IMR-90 (cell line): Measurements from ENCODE around the gene SNRNP40. TPM values are rescaled to one million over a fixed set of nuclear protein-coding genes. Genes with fewer than 3 reads are reported as not detected.

Source experiments
- ATAC-seq: fragments of 200-7000 bp; cut with Tn5 transposase; 2 replicates; pipeline ENCODE4 v1.9.1; 2020; ENCODE audit warnings: low read depth, mild to moderate bottlenecking, moderate library complexity
- BruUV-seq: library from RNA; stranded (reverse); fragments of 400-500 nt; replicated peaks from 2 replicates; lab custom pipeline; 2021; lab: Mats Ljungman, UMichigan
- CTCF ChIA-PET: fragments of 300-600 bp; formaldehyde crosslinking; extraction: SDS; loops from one replicate; lab custom pipeline; 2021; ENCODE audit warnings: antibody characterized with exemption; lab: Yijun Ruan, JAX
- POLR2A ChIA-PET: fragments of 300-600 bp; sonication (Branson Sonifier 250); formaldehyde crosslinking; loops from one replicate; lab custom pipeline; 2022; ENCODE audit warnings: antibody characterized with exemption; ENCODE audit not compliant: unreplicated experiment; lab: Charles Lee
- DNase-seq: peaks from one replicate; pipeline ENCODE4 v3.0.0; 2013
- H2AFZ ChIP-seq: replicated peaks from 2 replicates; pipeline ENCODE3; 2013; ENCODE audit warnings: low read length, mild to moderate bottlenecking; ENCODE audit not compliant: poor library complexity
- H2AK5ac ChIP-seq: 2 replicates; pipeline ENCODE4 v1.6.1; 2013; ENCODE audit warnings: low read depth, low read length, inconsistent platforms
- H2AK9ac ChIP-seq: replicated peaks from 2 replicates; pipeline ENCODE3; 2013; ENCODE audit warnings: mild to moderate bottlenecking, low read depth, low read length, moderate library complexity; ENCODE audit not compliant: poor library complexity
- H2BK120ac ChIP-seq: 2 replicates; pipeline ENCODE4 v1.6.1; 2013; ENCODE audit warnings: low read depth, low read length, inconsistent platforms
- H2BK15ac ChIP-seq: 3 replicates; pipeline ENCODE4 v1.6.1; 2013; ENCODE audit warnings: low read depth, low read length, inconsistent platforms
- H2BK20ac ChIP-seq: 2 replicates; pipeline ENCODE4 v1.6.1; 2013; ENCODE audit warnings: low read depth, mild to moderate bottlenecking, inconsistent platforms, low read length, moderate library complexity
- H2BK5ac ChIP-seq: 2 replicates; pipeline ENCODE4 v1.6.1; 2013; ENCODE audit warnings: mild to moderate bottlenecking, low read depth, low read length, inconsistent platforms; ENCODE audit not compliant: poor library complexity, severe bottlenecking
- H3K14ac ChIP-seq: replicated peaks from 2 replicates; pipeline ENCODE4 v1.6.1; 2013; ENCODE audit warnings: low read depth, low read length, inconsistent platforms
- H3K18ac ChIP-seq: 2 replicates; pipeline ENCODE4 v1.6.1; 2013; ENCODE audit warnings: low read depth, low read length, control low read depth
- H3K23ac ChIP-seq: 2 replicates; pipeline ENCODE4 v1.6.1; 2013; ENCODE audit warnings: low read depth, low read length, inconsistent platforms
- H3K27ac ChIP-seq: 2 replicates; pipeline ENCODE4 v1.5.1; 2013; ENCODE audit warnings: mild to moderate bottlenecking, control low read depth, low read length; ENCODE audit not compliant: insufficient read depth
- H3K27me3 ChIP-seq: 2 replicates; pipeline ENCODE4 v1.6.1; 2013; ENCODE audit warnings: low read length; ENCODE audit not compliant: control insufficient read depth, insufficient read depth
- H3K36me3 ChIP-seq: 2 replicates; pipeline ENCODE4 v1.6.1; 2013; ENCODE audit warnings: low read length, mixed read lengths; ENCODE audit not compliant: control insufficient read depth, insufficient read depth
- H3K4ac ChIP-seq: 2 replicates; pipeline ENCODE4 v1.6.1; 2013; ENCODE audit warnings: low read depth, low read length, inconsistent platforms
- H3K4me1 ChIP-seq: 2 replicates; pipeline ENCODE4 v1.6.1; 2013; ENCODE audit warnings: low read length, mixed read lengths; ENCODE audit not compliant: control insufficient read depth, insufficient read depth
- H3K4me2 ChIP-seq: 2 replicates; pipeline ENCODE4 v1.6.1; 2013; ENCODE audit warnings: low read depth, mild to moderate bottlenecking, control low read depth, low read length, moderate library complexity
- H3K4me3 ChIP-seq: 2 replicates; pipeline ENCODE4 v1.5.1; 2013; ENCODE audit warnings: low read depth, mild to moderate bottlenecking, control low read depth, low read length, moderate library complexity; ENCODE audit not compliant: insufficient read depth
- H3K56ac ChIP-seq: 2 replicates; pipeline ENCODE4 v1.6.1; 2013; ENCODE audit warnings: low read length, inconsistent platforms; ENCODE audit not compliant: insufficient read depth; ENCODE audit errors: extremely low read depth
- H3K79me1 ChIP-seq, 2 experiments: 2 replicates each; pipeline ENCODE4 v1.6.1; 2013; ENCODE audit warnings: low read length in 2 of 2, inconsistent platforms in 1 of 2, low read depth in 1 of 2
- H3K9ac ChIP-seq: 2 replicates; pipeline ENCODE4 v1.6.1; 2013; ENCODE audit warnings: low read depth, low read length, control low read depth
- H3K9me1 ChIP-seq: 2 replicates; pipeline ENCODE4 v1.6.1; 2013; ENCODE audit warnings: low read length, inconsistent platforms; ENCODE audit not compliant: insufficient read depth
- H3K9me3 ChIP-seq: 2 replicates; pipeline ENCODE4 v1.6.1; 2013; ENCODE audit warnings: low read length; ENCODE audit not compliant: control insufficient read depth, insufficient read depth
- H4K20me1 ChIP-seq: 2 replicates; pipeline ENCODE4 v1.6.1; 2013; ENCODE audit warnings: low read length, inconsistent platforms; ENCODE audit not compliant: insufficient read depth
- H4K5ac ChIP-seq: 2 replicates; pipeline ENCODE4 v1.6.1; 2013; ENCODE audit warnings: mild to moderate bottlenecking, low read depth, low read length, control low read depth
- H4K8ac ChIP-seq, 2 experiments: 2 replicates each; pipeline ENCODE4 v1.6.1; 2013; ENCODE audit warnings: low read depth in 2 of 2, low read length in 2 of 2, control low read depth in 1 of 2, inconsistent platforms in 1 of 2
- H4K91ac ChIP-seq: 2 replicates; pipeline ENCODE4 v1.6.1; 2013; ENCODE audit warnings: low read depth, low read length, inconsistent platforms; ENCODE audit not compliant: insufficient read depth
- BHLHE40 ChIP-seq: fragments of 150-350 bp; IDR thresholded peaks from 2 replicates; pipeline ENCODE4 v1.6.1; 2016; ENCODE audit warnings: mild to moderate bottlenecking, low read depth, low read length
- CEBPB ChIP-seq: IDR thresholded peaks from 2 replicates; pipeline ENCODE4 v1.6.1; 2012; ENCODE audit warnings: low read depth, low read length, improper control_type of control experiment
- CHD1 ChIP-seq: IDR thresholded peaks from 2 replicates; pipeline ENCODE4 v1.6.1; 2012; ENCODE audit warnings: low read depth, low read length, improper control_type of control experiment
- CTCF ChIP-seq: conservative IDR thresholded peaks from 2 replicates; pipeline ENCODE4 v1.5.1; 2012; ENCODE audit warnings: mild to moderate bottlenecking, low read depth, low read length, improper control_type of control experiment
- ELK1 ChIP-seq: fragments of 150-350 bp; IDR thresholded peaks from 2 replicates; pipeline ENCODE4 v1.6.1; 2016; ENCODE audit warnings: low read depth, mild to moderate bottlenecking, low read length, moderate library complexity, borderline replicate concordance
- FOS ChIP-seq: fragments of 150-350 bp; IDR thresholded peaks from 2 replicates; pipeline ENCODE4 v1.6.1; 2016; ENCODE audit warnings: low read depth, low read length
- MAFK ChIP-seq: IDR thresholded peaks from 2 replicates; pipeline ENCODE4 v1.6.1; 2012; ENCODE audit warnings: low read depth, low read length, improper control_type of control experiment
- MAZ ChIP-seq: IDR thresholded peaks from 2 replicates; pipeline ENCODE4 v1.6.1; 2012; ENCODE audit warnings: low read depth, mild to moderate bottlenecking, low read length, improper control_type of control experiment, moderate library complexity, borderline replicate concordance
- MXI1 ChIP-seq: IDR thresholded peaks from 2 replicates; pipeline ENCODE4 v1.6.1; 2012; ENCODE audit warnings: low read depth, mild to moderate bottlenecking, low read length, moderate library complexity, borderline replicate concordance
- NFE2L2 ChIP-seq: fragments of 150-350 bp; IDR thresholded peaks from 2 replicates; pipeline ENCODE4 v1.6.1; 2016; ENCODE audit warnings: low read depth, mild to moderate bottlenecking, low read length
- POLR2A ChIP-seq: IDR thresholded peaks from 2 replicates; pipeline ENCODE4 v1.6.1; 2012; ENCODE audit warnings: mild to moderate bottlenecking, low read depth, low read length
- RAD21 ChIP-seq: IDR thresholded peaks from 2 replicates; pipeline ENCODE4 v1.6.1; 2012; ENCODE audit warnings: low read length, improper control_type of control experiment
- RCOR1 ChIP-seq: IDR thresholded peaks from 2 replicates; pipeline ENCODE4 v1.6.1; 2012; ENCODE audit warnings: mild to moderate bottlenecking, low read length, improper control_type of control experiment; ENCODE audit not compliant: insufficient replicate concordance
- RFX5 ChIP-seq: IDR thresholded peaks from 2 replicates; pipeline ENCODE4 v1.8.0; 2012; ENCODE audit warnings: low read depth, mild to moderate bottlenecking, low read length, moderate library complexity
- SMC3 ChIP-seq: fragments of 150-350 bp; IDR thresholded peaks from 2 replicates; pipeline ENCODE4 v1.6.1; 2016; ENCODE audit warnings: low read depth, mild to moderate bottlenecking, antibody characterized with exemption, low read length, moderate library complexity
- USF2 ChIP-seq: fragments of 150-350 bp; IDR thresholded peaks from 2 replicates; pipeline ENCODE4 v1.6.1; 2017; ENCODE audit warnings: mild to moderate bottlenecking, antibody characterized with exemption, low read length, low read depth
- WGBS, 2 experiments: methylation state at CpG; one replicate each; pipeline versions ENCODE4 v1.1.5 to v1.1.7; 2013; ENCODE audit warnings: missing lambda C conversion rate in 2 of 2; ENCODE audit not compliant: insufficient read length in 1 of 2; ENCODE audit errors: extremely low coverage in 2 of 2; 5-methylcytosine and 5-hydroxymethylcytosine counted together
- dilution Hi-C: fragments of 300-500 bp; cut with HindIII; formaldehyde crosslinking; loops from one replicate; pipeline ENCODE4 v1.14.3; 2018; ENCODE audit warnings: low sequenced_read_pairs; ENCODE audit not compliant: unreplicated experiment
- in situ Hi-C: fragments of 300-500 bp; cut with MboI; formaldehyde crosslinking; loops from 3 replicates; pipeline ENCODE4 v1.14.3; 2019; ENCODE audit warnings: low sequenced_read_pairs, inconsistent platforms, mixed read lengths
- intact Hi-C: fragments of 100-400 bp; cut with micrococcal nuclease; formaldehyde crosslinking; loops from 2 replicates; pipeline ENCODE4 v1.10.0; 2022
- polyA plus RNA-seq, 3 experiments: library from polyadenylated mRNA; depleted of rRNA; stranded (reverse); fragments of >200 nt; gene quantifications; 2 replicates each; pipeline ENCODE4 v1.2.3, GENCODE V29; 2012; ENCODE audit warnings: low replicate concordance in 1 of 3
- total RNA-seq: library from RNA; depleted of rRNA; stranded (reverse); fragments of >200 nt; gene quantifications from 2 replicates; pipeline ENCODE4 v1.2.3, GENCODE V29; 2012

Gene SNRNP40
- total and polyA plus RNA-seq, 2 of the 4 experiments (the other 2 are of a cell fraction): 52.3 to 178 TPM

GRCh38 chr1:31221072-31221471 is 75.5 kb downstream of the SNRNP40 start:
- no peak overlapping the region for H3K18ac ChIP-seq
- no peak overlapping the region for H4K91ac ChIP-seq
- DNase-seq (no peak), ATAC-seq (no peak)
- in situ Hi-C loops (no loop called here), dilution Hi-C loops (no loop called here), intact Hi-C loops (no loop called here)
- no peak overlapping the region for H2BK5ac ChIP-seq
- H3K23ac ChIP-seq: no peak overlapping the region
- peaks cover 45% of the 10 kb centered on the region for H3K27me3 ChIP-seq
- no peak overlapping the region for H2BK120ac ChIP-seq
- no peaks in the 10 kb centered on the region for H3K4me1 ChIP-seq
- POLR2A ChIA-PET: no interaction called here
- no peak overlapping the region for H3K4me2 ChIP-seq
- H2BK20ac ChIP-seq: no peak overlapping the region
- H3K27ac ChIP-seq: no peak overlapping the region
- H4K8ac ChIP-seq: no peak overlapping the region
- H2AK5ac ChIP-seq: no peak overlapping the region
- BruUV-seq: no TSS peak
- TF ChIP-seq CHD1: no peak
- TF ChIP-seq USF2: no peak
- no peak for TF ChIP-seq MAFK
- TF ChIP-seq BHLHE40: no peak
- TF ChIP-seq MAZ: no peak
- no peak for TF ChIP-seq RFX5
- no peak for TF ChIP-seq RAD21
- no peak for TF ChIP-seq FOS
- TF ChIP-seq SMC3: no peak
- TF ChIP-seq MXI1: no peak
- no peak for TF ChIP-seq CEBPB
- TF ChIP-seq ELK1: no peak
- TF ChIP-seq POLR2A: no peak
- no peak for TF ChIP-seq NFE2L2
- no peak for TF ChIP-seq CTCF
- TF ChIP-seq RCOR1: no peak
- no peak overlapping the region for H3K14ac ChIP-seq
- H2AK9ac ChIP-seq: no peak overlapping the region
- H3K79me1 ChIP-seq: no peaks in the 10 kb centered on the region
- H3K9ac ChIP-seq: no peak overlapping the region
- H3K9me1 ChIP-seq: no peaks in the 10 kb centered on the region
- H2BK15ac ChIP-seq: no peak overlapping the region
- CTCF ChIA-PET: no interaction called here
- no peak overlapping the region for H4K5ac ChIP-seq
- no peaks in the 10 kb centered on the region for H4K20me1 ChIP-seq
- H3K36me3 ChIP-seq: no peaks in the 10 kb centered on the region
- WGBS, 2 experiments: 50% methylated on average over 4 of the region's 6 CpGs; no CpG with 5 or more reads in 1 of the 2 experiments
- H3K4ac ChIP-seq: no peak overlapping the region
- no peak overlapping the region for H3K4me3 ChIP-seq
- H3K56ac ChIP-seq: no peak overlapping the region
- H2AFZ ChIP-seq: peak overlapping the region; percentile 11
- H3K9me3 ChIP-seq: no peaks in the 10 kb centered on the region
